ENCODE measurements around the gene NUAK2. TPM values are rescaled to one million over a fixed set of nuclear protein-coding genes. Genes with fewer than 3 reads are reported as not detected.

NUAK2 gene
- total RNA-seq, 4 donors from 2014 or later: 0.42 to 0.86 (median 0.74) TPM

DNA sequence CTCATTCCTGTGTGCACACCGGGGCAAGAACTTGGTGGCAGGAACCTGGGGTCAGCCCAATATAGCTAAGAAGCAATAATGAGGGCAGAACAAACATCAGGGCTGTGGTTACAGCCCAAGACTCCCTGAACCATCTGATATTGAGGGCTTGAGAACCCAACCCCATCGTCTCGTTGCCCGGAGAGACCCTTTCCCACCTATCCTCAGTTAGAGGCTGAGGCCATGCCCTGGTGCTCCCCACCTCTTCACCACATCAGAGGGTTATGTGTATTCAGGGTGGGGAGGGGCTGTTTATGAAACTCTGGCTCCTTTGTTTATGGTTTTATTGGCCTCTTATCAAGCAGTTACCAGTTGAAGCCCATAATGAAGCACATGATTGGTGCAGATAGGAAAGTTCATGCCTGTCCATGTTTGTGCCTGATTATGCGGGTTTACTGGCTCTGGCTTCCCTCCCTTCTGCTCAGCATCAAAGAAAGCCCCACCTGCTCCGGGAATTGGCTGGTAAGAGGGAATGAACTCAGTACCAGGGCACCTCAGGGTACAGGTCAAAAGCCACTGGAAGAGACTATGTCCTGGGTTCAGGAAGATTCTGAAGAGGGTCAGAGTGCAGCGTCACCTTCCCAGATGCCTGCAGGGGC, 14.5 kb downstream of the NUAK2 start:
- H3K36me3 ChIP-seq: peaks cover 3 to 65% (median 36%) of the 10 kb centered on the region in 4 donors
- intact Hi-C loops (cut with DNase I): no loop called here

DNA sequence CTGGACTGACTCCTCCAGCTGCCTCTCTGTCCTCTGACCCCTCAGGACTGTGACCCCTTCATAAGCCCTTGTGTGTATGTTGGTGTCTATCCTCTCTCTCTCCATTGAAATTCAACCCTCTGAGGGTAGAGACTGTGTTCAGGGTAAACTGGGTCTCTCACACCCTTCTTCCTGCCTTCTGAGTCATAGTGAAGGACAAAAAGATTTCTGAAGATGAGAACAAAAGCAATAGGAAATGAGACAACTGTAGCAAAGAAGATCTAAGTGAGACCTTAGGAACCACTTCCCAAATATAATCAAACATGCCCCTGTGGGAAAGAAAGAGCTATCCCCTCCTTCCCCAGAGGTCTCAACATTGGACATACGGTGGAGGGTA, 16.9 kb downstream of the NUAK2 start:
- WGBS: 100% methylated on average over 1 of the region's 1 CpG
- peaks cover 3 to 58% (median 34%) of the 10 kb centered on the region in 4 donors for H3K36me3 ChIP-seq

More for the DNA sequence above, 14.5 kb downstream of the NUAK2 start:
- TF ChIP-seq POLR2AphosphoS5 (IDR thresholded peaks at IDR 0.05) (no peak), EP300 (IDR thresholded peaks at IDR 0.05) (no peak), POLR2A (IDR thresholded peaks at IDR 0.05; ENCODE audit: low read depth) (no peak)
- TF ChIP-seq, protein P1, sequence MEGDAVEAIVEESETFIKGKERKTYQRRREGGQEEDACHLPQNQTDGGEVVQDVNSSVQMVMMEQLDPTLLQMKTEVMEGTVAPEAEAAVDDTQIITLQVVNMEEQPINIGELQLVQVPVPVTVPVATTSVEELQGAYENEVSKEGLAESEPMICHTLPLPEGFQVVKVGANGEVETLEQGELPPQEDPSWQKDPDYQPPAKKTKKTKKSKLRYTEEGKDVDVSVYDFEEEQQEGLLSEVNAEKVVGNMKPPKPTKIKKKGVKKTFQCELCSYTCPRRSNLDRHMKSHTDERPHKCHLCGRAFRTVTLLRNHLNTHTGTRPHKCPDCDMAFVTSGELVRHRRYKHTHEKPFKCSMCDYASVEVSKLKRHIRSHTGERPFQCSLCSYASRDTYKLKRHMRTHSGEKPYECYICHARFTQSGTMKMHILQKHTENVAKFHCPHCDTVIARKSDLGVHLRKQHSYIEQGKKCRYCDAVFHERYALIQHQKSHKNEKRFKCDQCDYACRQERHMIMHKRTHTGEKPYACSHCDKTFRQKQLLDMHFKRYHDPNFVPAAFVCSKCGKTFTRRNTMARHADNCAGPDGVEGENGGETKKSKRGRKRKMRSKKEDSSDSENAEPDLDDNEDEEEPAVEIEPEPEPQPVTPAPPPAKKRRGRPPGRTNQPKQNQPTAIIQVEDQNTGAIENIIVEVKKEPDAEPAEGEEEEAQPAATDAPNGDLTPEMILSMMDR (IDR thresholded peaks at IDR 0.05): no peak
- no peak overlapping the region for H3K4me3 ChIP-seq
- H3K27me3 ChIP-seq: peaks cover 0 to 8% (median 0%) of the 10 kb centered on the region in 4 donors
- H3K27ac ChIP-seq (replicated peaks in 1 of 4): no peak overlapping the region
- no peaks in the 10 kb centered on the region for H3K9me3 ChIP-seq
- H3K4me1 ChIP-seq: peaks cover 0 to 3% (median under 1%) of the 10 kb centered on the region in 4 donors
- WGBS: 94% methylated on average over 7 of the region's 7 CpGs
- DNase-seq (ENCODE audit: extremely low spot score): no peak

DNA sequence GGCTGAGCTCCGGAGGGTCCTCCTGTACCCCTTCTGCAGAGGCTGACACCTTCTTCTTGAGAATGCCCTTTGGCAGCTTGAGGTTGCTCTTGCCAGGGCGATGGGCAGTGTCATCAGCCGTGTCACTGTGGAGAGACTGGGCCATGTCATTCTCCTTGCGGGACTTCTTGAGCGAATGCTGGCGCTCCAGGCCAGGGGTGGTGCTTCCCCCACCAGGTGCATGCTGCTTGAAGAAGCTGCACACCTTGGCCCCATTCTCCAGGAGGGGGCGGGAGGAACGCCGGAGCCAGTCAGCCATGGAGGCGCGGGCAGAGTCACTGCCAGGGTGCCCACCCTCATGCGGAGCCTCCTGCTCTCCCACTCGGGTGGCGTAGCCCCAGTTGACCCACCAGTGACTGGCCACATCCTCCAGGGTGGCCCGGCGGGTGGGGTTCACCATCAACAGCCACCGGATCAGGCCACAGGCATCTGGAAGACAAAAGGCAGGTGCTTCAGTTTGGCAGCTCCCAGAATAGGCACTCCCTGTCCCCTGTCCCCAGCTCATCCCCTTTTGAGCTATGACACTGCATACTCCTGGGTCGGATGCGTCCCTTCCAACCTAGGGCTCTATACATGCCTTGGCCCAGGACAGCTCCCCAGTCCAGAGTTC, 17.4 kb downstream of the NUAK2 start:
- no peak for DNase-seq (ENCODE audit: extremely low spot score)

More for the DNA sequence above, 16.9 kb downstream of the NUAK2 start:
- Histone ChIP-seq H3K4me3 (no peak overlapping the region), H3K27me3 (peaks cover 0 to 8% (median 0%) of the 10 kb centered on the region in 4 donors), H3K4me1 (peaks cover 6 to 15% (median 11%) of the 10 kb centered on the region in 4 donors), H3K27ac (replicated peaks in 1 of 4) (no peak overlapping the region), H3K9me3 (no peaks in the 10 kb centered on the region)
- intact Hi-C loops (cut with DNase I): no loop called here
- TF ChIP-seq, protein P1 (IDR thresholded peaks at IDR 0.05): no peak
- TF ChIP-seq POLR2A (IDR thresholded peaks at IDR 0.05; ENCODE audit: low read depth) (no peak), POLR2AphosphoS5 (IDR thresholded peaks at IDR 0.05) (no peak), EP300 (IDR thresholded peaks at IDR 0.05) (no peak)
- DNase-seq (ENCODE audit: extremely low spot score): no peak

DNA sequence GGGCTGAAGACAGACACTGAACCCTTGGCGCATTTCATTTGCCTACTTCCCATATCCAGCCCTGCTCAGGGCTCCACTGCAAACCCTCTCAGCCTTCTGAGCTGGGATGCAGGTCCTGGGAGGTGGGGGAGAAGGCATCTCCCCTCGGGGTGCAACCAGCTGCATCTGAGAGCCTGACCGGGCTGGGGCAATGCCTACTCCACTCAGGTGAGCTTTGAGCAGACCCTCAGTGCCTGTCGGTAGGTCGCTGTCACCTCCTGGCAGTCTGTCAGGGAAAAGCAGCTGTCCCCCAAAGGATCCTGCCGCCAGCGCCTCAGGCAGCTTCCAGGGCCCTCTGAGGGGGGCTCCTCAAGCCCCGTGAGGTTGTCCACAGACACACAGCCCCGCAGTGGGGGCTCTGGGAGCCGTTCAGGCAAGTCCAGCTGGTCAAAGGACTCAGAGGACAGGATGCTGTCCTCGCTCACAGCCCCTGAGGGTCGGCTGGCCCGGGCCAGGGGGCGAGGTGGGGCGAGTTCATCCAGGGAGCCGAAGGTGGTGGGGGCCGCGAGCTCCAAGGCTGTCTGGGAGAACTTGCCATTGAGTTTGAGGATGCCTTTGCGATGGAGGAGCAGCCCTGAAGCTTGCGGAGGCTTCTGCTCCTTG, 18.2 kb downstream of the NUAK2 start:
- DNase-seq (ENCODE audit: extremely low spot score): no peak
- Histone ChIP-seq H3K27me3 (peaks cover 0 to 8% (median 0%) of the 10 kb centered on the region in 4 donors), H3K27ac (replicated peaks in 1 of 4) (no peak overlapping the region), H3K4me1 (peaks cover 6 to 15% (median 11%) of the 10 kb centered on the region in 4 donors), H3K36me3 (peaks cover 3 to 54% (median 34%) of the 10 kb centered on the region in 4 donors), H3K4me3 (no peak overlapping the region), H3K9me3 (no peaks in the 10 kb centered on the region)
- TF ChIP-seq POLR2A (IDR thresholded peaks at IDR 0.05; ENCODE audit: low read depth) (no peak), EP300 (IDR thresholded peaks at IDR 0.05) (no peak), POLR2AphosphoS5 (IDR thresholded peaks at IDR 0.05) (no peak)
- TF ChIP-seq, protein P1 (IDR thresholded peaks at IDR 0.05): no peak
- intact Hi-C loops (cut with DNase I): no loop called here
- 95% methylated on average over 3 of the region's 20 CpGs for WGBS

More for the DNA sequence above, 17.4 kb downstream of the NUAK2 start:
- no peak overlapping the region for H3K27ac ChIP-seq (replicated peaks in 1 of 4)
- peaks cover 3 to 58% (median 34%) of the 10 kb centered on the region in 4 donors for H3K36me3 ChIP-seq
- WGBS: 93% methylated on average over 17 of the region's 19 CpGs
- peaks cover 0 to 8% (median 0%) of the 10 kb centered on the region in 4 donors for H3K27me3 ChIP-seq
- H3K9me3 ChIP-seq: no peaks in the 10 kb centered on the region
- peaks cover 6 to 15% (median 11%) of the 10 kb centered on the region in 4 donors for H3K4me1 ChIP-seq
- intact Hi-C loops (cut with DNase I): no loop called here
- no peak for TF ChIP-seq POLR2AphosphoS5 (IDR thresholded peaks at IDR 0.05)
- TF ChIP-seq POLR2A (IDR thresholded peaks at IDR 0.05; ENCODE audit: low read depth): no peak
- TF ChIP-seq EP300 (IDR thresholded peaks at IDR 0.05): no peak
- TF ChIP-seq, protein P1 (IDR thresholded peaks at IDR 0.05): no peak
- no peak overlapping the region for H3K4me3 ChIP-seq

Measured in esophagus muscularis mucosa (tissue), 4 donors.